ENCODE data around the gene MAPK9.
"Not testable (repeated sequence)": the region's sequence is repeated elsewhere in the genome, so short reads cannot be mapped to it uniquely, and the experiment has no call there.

Gene MAPK9

GRCh38 chr5:180213657-180214207 lies 78.2 kb downstream of the MAPK9 start:
- H3K36me3 ChIP-seq (ENCODE audit: control insufficient read depth, insufficient read depth, low read length), result no peaks in the 10 kb centered on the region
- peaks cover 7% of the 10 kb centered on the region for H3K27me3 ChIP-seq (ENCODE audit: control insufficient read depth, insufficient read depth, low read length)
- no peak overlapping the region for H3K9ac ChIP-seq (ENCODE audit: low read length)
- H3K4me1 ChIP-seq (ENCODE audit: control insufficient read depth, insufficient read depth, low read length), result no peaks in the 10 kb centered on the region
- no peaks in the 10 kb centered on the region for H3K9me3 ChIP-seq (ENCODE audit: control insufficient read depth, low read length)
- no peak overlapping the region for H3K4me3 ChIP-seq (ENCODE audit: low read length)

DNA sequence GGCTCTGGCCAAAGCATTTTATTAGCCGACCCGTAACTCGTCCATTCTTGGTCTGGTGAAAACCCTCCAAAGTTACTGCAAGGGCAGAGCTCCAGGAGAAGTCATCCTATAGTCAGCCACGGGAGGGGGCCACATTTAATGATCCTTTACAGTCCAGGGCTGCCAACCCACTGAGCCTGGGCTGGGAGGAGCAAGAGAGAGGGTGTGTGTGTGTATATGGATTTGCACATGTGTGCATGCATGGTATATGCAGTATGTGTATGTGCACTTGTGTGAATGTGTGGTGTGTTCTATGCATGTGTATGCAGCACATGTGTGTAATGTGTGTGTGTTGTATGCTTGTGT lies 78.7 kb downstream of the MAPK9 start:
- Histone ChIP-seq H3K36me3 (ENCODE audit: control insufficient read depth, insufficient read depth, low read length) (no peaks in the 10 kb centered on the region), H3K9me3 (ENCODE audit: control insufficient read depth, low read length) (no peaks in the 10 kb centered on the region), H3K27me3 (ENCODE audit: control insufficient read depth, insufficient read depth, low read length) (peaks cover 11% of the 10 kb centered on the region), H3K4me3 (ENCODE audit: low read length) (no peak overlapping the region), H3K9ac (ENCODE audit: low read length) (no peak overlapping the region), H3K4me1 (ENCODE audit: control insufficient read depth, insufficient read depth, low read length) (peaks cover 2% of the 10 kb centered on the region)

- H3K4me3 ChIP-seq (ENCODE audit: low read length), result no peak overlapping the region
- H3K27me3 ChIP-seq (ENCODE audit: control insufficient read depth, insufficient read depth, low read length), result peaks cover 17% of the 10 kb centered on the region
- H3K4me1 ChIP-seq (ENCODE audit: control insufficient read depth, insufficient read depth, low read length), result peaks cover 4% of the 10 kb centered on the region
- H3K36me3 ChIP-seq (ENCODE audit: control insufficient read depth, insufficient read depth, low read length), result no peaks in the 10 kb centered on the region
- no peak overlapping the region for H3K9ac ChIP-seq (ENCODE audit: low read length)
- no peaks in the 10 kb centered on the region for H3K9me3 ChIP-seq (ENCODE audit: control insufficient read depth, low read length)
Observed at GRCh38 chr5:180212363-180213255, 79.3 kb downstream of the MAPK9 start.

DNA sequence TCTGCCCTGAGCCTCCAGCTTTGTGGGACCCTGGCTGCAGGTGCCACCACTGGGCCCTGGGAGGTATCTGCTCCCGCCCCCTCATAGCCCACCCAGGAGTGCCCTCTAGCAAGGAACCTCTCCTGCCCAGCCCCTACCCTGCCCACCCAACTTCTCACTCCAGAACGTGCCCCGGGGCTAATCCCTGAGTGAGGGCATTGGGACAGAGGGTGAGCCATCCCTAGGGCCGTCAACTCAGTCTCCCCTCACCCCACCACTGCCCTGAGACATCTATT lies 80.2 kb downstream of the MAPK9 start:
- Histone ChIP-seq H3K9me3 (ENCODE audit: control insufficient read depth, low read length) (no peaks in the 10 kb centered on the region), H3K36me3 (ENCODE audit: control insufficient read depth, insufficient read depth, low read length) (no peaks in the 10 kb centered on the region), H3K4me3 (ENCODE audit: low read length) (no peak overlapping the region), H3K27me3 (ENCODE audit: control insufficient read depth, insufficient read depth, low read length) (peaks cover 25% of the 10 kb centered on the region), H3K4me1 (ENCODE audit: control insufficient read depth, insufficient read depth, low read length) (peaks cover 4% of the 10 kb centered on the region), H3K9ac (ENCODE audit: low read length) (no peak overlapping the region)

DNA sequence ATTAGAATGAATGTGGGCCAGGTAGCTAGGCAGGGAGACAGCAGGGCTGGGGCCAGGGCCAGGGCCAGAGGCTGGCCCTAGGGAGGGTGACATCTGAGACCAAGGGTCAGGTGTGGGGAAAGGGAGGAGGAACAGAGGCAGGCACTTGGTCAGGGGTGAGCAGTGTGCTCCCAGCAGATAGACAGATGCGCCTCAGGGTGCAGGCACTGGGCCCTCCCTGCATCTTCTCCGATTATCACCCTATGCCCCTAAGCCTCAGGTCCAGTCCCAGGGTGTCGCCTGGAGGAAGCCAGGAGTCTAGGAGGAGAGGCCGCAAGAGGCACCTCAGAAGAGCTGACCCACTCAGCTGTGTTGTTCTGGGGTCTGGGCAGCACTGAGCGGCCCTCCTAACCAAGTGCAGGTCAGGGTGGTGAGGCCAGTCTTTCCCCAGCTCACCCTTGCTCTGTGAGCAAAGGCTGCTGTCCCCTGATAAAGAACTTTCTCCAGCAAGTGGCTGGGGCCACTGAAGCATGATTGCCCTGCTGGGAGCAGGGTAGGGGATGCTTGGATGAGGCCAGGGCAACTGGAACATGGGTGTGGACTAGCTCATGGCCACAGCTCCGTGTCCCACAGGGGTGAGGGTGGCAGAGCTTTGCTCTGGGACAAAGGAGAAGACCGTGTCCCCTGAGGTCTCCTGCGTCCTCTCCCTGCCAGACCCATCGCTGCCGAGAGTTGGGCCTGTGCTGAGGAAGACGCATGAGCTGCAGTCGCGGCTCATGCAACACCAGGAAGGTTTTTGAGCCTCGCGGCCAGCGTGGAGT lies 80.7 kb downstream of the MAPK9 start:
- H3K4me1 ChIP-seq (ENCODE audit: control insufficient read depth, insufficient read depth, low read length), result peaks cover 4% of the 10 kb centered on the region
- H3K4me3 ChIP-seq (ENCODE audit: low read length), result no peak overlapping the region
- no peaks in the 10 kb centered on the region for H3K36me3 ChIP-seq (ENCODE audit: control insufficient read depth, insufficient read depth, low read length)
- H3K9me3 ChIP-seq (ENCODE audit: control insufficient read depth, low read length), result no peaks in the 10 kb centered on the region
- H3K27me3 ChIP-seq (ENCODE audit: control insufficient read depth, insufficient read depth, low read length), result peaks cover 25% of the 10 kb centered on the region
- no peak overlapping the region for H3K9ac ChIP-seq (ENCODE audit: low read length)

GRCh38 chr5:180210077-180210476 lies 81.8 kb downstream of the MAPK9 start:
- not testable (repeated sequence) for H3K9ac ChIP-seq (ENCODE audit: low read length); H3K36me3 ChIP-seq (ENCODE audit: control insufficient read depth, insufficient read depth, low read length)
- H3K27me3 ChIP-seq (ENCODE audit: control insufficient read depth, insufficient read depth, low read length), result peaks cover 25% of the 10 kb centered on the region

GRCh38 chr5:180209137-180209581 lies 82.7 kb downstream of the MAPK9 start, which contains the start of gene RASGEF1C:
Gene RASGEF1C (minus strand): TSS chr5:180209211. CDS start chr5:180138052, 71,159 bp downstream.
- no peak within 1 kb of the TSS for H3K9ac ChIP-seq (ENCODE audit: low read length)
- peaks cover 25% of the 10 kb centered on the region for H3K27me3 ChIP-seq (ENCODE audit: control insufficient read depth, insufficient read depth, low read length)
- H3K9me3 ChIP-seq (ENCODE audit: control insufficient read depth, low read length), result no peaks in the 10 kb centered on the region
- H3K4me3 ChIP-seq (ENCODE audit: low read length), result no peak within 1 kb of the TSS
- H3K36me3 ChIP-seq (ENCODE audit: control insufficient read depth, insufficient read depth, low read length), result no peaks in the 10 kb centered on the region
- peaks cover 4% of the 10 kb centered on the region for H3K4me1 ChIP-seq (ENCODE audit: control insufficient read depth, insufficient read depth, low read length)

More at GRCh38 chr5:180210077-180210476, 81.8 kb downstream of the MAPK9 start:
- H3K4me1 ChIP-seq (ENCODE audit: control insufficient read depth, insufficient read depth, low read length); H3K4me3 ChIP-seq (ENCODE audit: low read length); H3K9me3 ChIP-seq (ENCODE audit: control insufficient read depth, low read length): not testable (repeated sequence)

- Histone ChIP-seq H3K9me3 (ENCODE audit: control insufficient read depth, low read length) (no peaks in the 10 kb centered on the region), H3K9ac (ENCODE audit: low read length) (no peak overlapping the region), H3K36me3 (ENCODE audit: control insufficient read depth, insufficient read depth, low read length) (no peaks in the 10 kb centered on the region), H3K4me3 (ENCODE audit: low read length) (no peak overlapping the region), H3K27me3 (ENCODE audit: control insufficient read depth, insufficient read depth, low read length) (peaks cover 25% of the 10 kb centered on the region), H3K4me1 (ENCODE audit: control insufficient read depth, insufficient read depth, low read length) (peaks cover 4% of the 10 kb centered on the region)
Observed at GRCh38 chr5:180208435-180209081, 83.3 kb downstream of the MAPK9 start.

- H3K4me3 ChIP-seq (ENCODE audit: low read length), result no peak overlapping the region
- H3K9me3 ChIP-seq (ENCODE audit: control insufficient read depth, low read length), result no peaks in the 10 kb centered on the region
- H3K36me3 ChIP-seq (ENCODE audit: control insufficient read depth, insufficient read depth, low read length), result no peaks in the 10 kb centered on the region
- H3K9ac ChIP-seq (ENCODE audit: low read length), result no peak overlapping the region
- H3K27me3 ChIP-seq (ENCODE audit: control insufficient read depth, insufficient read depth, low read length), result peaks cover 25% of the 10 kb centered on the region
- peaks cover 4% of the 10 kb centered on the region for H3K4me1 ChIP-seq (ENCODE audit: control insufficient read depth, insufficient read depth, low read length)
Observed at GRCh38 chr5:180208038-180208434, 83.8 kb downstream of the MAPK9 start.

- H3K9me3 ChIP-seq (ENCODE audit: control insufficient read depth, low read length), result no peaks in the 10 kb centered on the region
- no peaks in the 10 kb centered on the region for H3K36me3 ChIP-seq (ENCODE audit: control insufficient read depth, insufficient read depth, low read length)
- H3K27me3 ChIP-seq (ENCODE audit: control insufficient read depth, insufficient read depth, low read length), result peaks cover 25% of the 10 kb centered on the region
- H3K4me3 ChIP-seq (ENCODE audit: low read length), result no peak overlapping the region
- no peak overlapping the region for H3K9ac ChIP-seq (ENCODE audit: low read length)
- H3K4me1 ChIP-seq (ENCODE audit: control insufficient read depth, insufficient read depth, low read length), result peaks cover 4% of the 10 kb centered on the region
Observed at GRCh38 chr5:180207593-180207992, 84.3 kb downstream of the MAPK9 start.

DNA sequence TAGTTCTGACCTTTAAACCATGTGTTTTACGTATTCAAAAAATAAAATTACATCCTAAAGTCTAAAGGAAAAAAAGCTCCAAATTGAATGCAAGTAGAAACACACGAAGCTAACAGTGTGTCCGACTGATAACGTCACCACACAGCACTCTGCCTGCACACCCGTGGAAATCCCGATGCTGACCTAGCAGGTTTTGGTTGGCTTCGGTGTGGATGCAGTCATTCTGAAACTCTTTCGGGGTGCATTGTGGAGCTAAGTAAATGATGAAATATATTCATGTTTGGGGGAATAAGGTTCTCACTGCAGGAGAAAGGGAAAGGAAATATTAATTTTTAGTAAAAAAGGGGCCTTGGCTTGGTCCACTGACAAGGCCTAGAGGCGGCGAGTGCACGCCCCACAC lies 84.9 kb downstream of the MAPK9 start:
- Histone ChIP-seq H3K9me3 (ENCODE audit: control insufficient read depth, low read length) (no peaks in the 10 kb centered on the region), H3K4me1 (ENCODE audit: control insufficient read depth, insufficient read depth, low read length) (peaks cover 4% of the 10 kb centered on the region), H3K4me3 (ENCODE audit: low read length) (no peak overlapping the region), H3K9ac (ENCODE audit: low read length) (no peak overlapping the region), H3K36me3 (ENCODE audit: control insufficient read depth, insufficient read depth, low read length) (no peaks in the 10 kb centered on the region), H3K27me3 (ENCODE audit: control insufficient read depth, insufficient read depth, low read length) (peaks cover 25% of the 10 kb centered on the region)

- H3K4me1 ChIP-seq (ENCODE audit: control insufficient read depth, insufficient read depth, low read length), result peaks cover 4% of the 10 kb centered on the region
- H3K9ac ChIP-seq (ENCODE audit: low read length), result no peak overlapping the region
- H3K4me3 ChIP-seq (ENCODE audit: low read length), result no peak overlapping the region
- H3K9me3 ChIP-seq (ENCODE audit: control insufficient read depth, low read length), result no peaks in the 10 kb centered on the region
- peaks cover 22% of the 10 kb centered on the region for H3K27me3 ChIP-seq (ENCODE audit: control insufficient read depth, insufficient read depth, low read length)
- no peaks in the 10 kb centered on the region for H3K36me3 ChIP-seq (ENCODE audit: control insufficient read depth, insufficient read depth, low read length)
Observed at GRCh38 chr5:180205916-180206315, 86.0 kb downstream of the MAPK9 start.
